CD4-positive, alpha-beta T cell treated with Interleukin-2 at 100 ng/mL for 4 hours (primary cell): ENCODE results near the gene NRP1.

Experiments used
- DNase-seq: peaks from one replicate; pipeline ENCODE4 v3.0.0-alpha.2; 2020; ENCODE audit warnings: low spot score

Gene NRP1

GRCh38 chr10:33212061-33212748, 122.3 kb downstream of the NRP1 start:
- DNase-seq = no peak

DNA sequence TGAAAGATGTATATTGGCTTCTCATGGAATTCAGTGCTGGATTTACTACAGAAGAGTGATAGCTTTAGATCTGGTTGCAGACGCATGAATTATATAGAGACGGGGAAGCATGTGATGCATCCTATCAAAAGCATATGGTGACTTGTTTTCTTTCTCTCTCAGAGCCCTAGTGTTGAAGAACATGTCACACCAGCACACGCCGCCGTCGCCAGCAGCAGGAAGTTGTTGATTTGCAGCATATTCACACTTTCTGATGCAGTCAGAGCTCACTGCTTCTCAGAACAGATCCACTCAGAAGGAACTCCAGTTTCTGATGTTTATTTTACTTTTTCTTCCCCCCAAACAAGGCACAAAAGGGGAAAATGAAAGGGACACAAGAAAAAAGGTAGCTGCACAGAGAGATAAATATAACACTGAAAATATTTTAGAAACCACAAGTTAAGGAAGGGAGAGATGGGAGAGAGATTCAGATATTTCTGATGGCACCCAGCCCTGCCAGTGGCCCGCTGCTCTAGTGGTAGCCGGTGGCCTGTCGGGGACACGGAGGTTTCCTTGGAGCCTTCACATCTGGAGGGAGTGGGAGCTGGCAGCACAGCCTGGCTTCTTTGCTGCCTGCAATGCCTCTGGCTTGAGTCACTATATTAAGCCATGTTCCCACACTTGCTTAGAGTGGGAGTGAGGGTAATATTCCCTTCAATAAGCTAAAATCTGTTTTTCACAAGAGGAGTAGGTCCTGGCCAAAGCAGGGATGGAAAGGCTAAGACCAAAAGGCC, 123.2 kb downstream of the NRP1 start:
- peak; percentile 34 for DNase-seq

DNA sequence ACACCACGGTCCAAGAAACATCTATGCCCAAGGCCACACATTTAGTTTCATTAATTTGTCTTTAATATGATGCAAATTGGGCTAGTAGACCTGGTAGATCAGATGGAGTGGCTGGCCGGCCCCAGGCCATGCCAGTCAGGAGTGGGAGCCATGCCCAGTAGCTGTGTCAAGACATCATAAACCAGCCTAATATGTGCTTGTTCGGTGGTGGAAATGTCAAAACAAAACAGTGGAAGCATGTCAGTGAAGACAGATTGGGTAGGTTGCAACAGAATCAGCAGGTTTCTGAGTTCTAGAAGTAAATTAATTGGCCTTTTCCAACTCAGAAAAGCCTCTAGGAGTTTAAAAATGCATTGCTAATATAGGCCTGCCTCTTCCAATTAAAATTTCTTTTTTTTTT, 124.7 kb downstream of the NRP1 start:
- no peak for DNase-seq

- DNase-seq = no peak
These were observed 126.3 kb downstream of the NRP1 start for GRCh38 chr10:33208166-33208565.

DNA sequence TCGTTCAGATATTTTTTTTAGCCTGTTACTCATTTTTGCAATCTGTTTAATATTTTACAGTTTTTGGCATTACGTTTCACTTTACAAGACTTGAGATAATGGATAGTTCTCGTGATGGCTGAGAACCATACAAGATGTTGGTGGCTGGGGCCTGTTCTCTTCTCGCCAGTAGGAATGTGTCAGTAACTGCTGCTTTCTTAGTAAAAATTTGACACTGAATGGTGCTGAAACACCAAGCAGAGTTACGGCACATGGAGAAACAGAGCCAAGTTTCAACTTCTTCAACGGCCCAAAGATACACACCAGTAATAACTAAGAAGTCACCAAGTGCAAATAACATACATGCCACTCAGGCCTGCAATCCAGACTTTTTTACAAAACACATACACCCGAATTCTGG, 130.4 kb downstream of the NRP1 start:
- DNase-seq = no peak

- no peak for DNase-seq
These were observed 132.5 kb downstream of the NRP1 start for GRCh38 chr10:33201971-33202370.

GRCh38 chr10:33201056-33201780, 133.2 kb downstream of the NRP1 start:
- no peak for DNase-seq

DNA sequence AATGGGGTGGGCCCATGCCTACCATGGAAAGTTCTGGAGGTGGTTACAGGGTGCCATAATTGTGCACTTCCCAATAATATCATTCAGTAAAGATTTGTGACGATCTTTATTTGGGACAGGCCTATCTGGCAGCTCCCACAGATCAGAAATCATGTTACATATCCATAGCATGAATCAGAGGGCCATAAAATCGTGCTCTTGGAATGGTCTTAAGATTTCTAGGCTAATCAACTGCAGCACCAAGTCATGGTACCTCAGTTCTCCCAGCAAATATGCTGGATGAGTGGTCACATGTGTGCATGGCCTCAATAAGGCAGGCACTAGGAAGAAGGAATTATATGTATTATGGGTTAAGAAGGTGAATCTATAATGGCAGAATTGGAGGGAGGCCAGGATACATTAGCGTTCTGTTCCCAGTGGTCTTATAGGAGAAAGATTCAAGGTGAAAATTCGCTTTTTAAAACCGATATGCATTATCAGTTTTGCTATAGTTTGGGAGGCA, 134.7 kb downstream of the NRP1 start:
- DNase-seq = no peak

GRCh38 chr10:33198610-33199009, 135.9 kb downstream of the NRP1 start:
- no peak for DNase-seq

- no peak for DNase-seq
These were observed 137.6 kb downstream of the NRP1 start for GRCh38 chr10:33196710-33197491.

DNA sequence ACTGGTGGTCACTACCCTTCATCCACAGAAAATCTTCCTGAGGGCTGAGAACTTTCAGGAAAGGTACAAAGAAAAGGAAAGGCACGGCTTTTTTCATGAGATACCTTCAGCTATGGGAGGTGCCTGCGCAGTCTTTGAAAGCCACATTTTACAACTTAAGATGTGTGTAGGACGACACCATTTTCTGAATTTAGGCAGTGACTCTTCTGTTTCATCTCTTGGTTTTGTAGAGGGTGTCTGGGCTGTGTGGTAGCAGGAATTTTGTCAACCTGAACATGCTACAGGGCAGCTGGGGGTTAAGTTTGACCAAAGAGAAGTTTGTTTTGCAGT, 138.1 kb downstream of the NRP1 start:
- no peak for DNase-seq

GRCh38 chr10:33195608-33196376, 138.7 kb downstream of the NRP1 start:
- DNase-seq = no peak

GRCh38 chr10:33193701-33194521, 140.6 kb downstream of the NRP1 start:
- DNase-seq = no peak

- peak; percentile 77 for DNase-seq
These were observed 141.3 kb downstream of the NRP1 start for GRCh38 chr10:33193057-33193700.

GRCh38 chr10:33192190-33192589, 142.3 kb downstream of the NRP1 start:
- no peak for DNase-seq

DNA sequence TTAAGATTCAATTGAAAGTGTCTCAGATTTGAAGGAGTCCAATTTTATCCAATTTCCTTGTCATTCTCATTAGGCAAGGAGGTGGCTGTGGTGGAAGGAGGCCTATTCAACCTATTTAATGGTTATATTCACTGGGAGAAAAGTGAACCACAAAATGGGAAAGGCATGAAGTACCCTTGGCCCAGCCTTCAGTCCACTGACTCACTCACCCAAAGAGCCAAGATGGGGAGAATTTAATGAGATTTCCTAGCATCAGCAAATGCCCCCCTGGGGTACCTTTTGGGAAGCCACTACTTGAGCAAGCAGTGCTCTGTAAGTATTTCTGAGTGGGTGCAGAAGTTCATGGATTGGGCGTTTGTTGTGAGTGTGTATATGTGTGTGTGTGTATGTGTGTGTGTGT, 144.1 kb downstream of the NRP1 start:
- DNase-seq = no peak

DNA sequence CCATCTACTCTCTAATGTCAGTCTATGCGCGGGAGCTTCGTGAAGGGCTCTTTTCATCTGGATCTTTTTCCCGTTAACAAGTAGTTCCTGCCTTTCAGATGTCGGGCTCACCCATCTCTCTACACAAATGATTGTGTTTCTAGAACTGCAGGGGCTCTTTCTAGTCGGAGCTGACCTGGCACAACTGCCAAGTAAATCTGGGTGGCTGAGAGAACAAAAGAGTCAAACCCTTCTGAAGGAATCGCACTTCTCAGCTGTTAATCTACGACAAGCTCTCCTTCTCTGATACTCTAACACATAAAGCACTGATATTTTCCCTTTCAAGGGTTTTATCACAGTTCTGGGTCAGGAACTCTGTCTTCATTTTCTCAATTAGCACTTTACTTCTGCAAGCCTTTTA, 144.7 kb downstream of the NRP1 start:
- DNase-seq = no peak

DNA sequence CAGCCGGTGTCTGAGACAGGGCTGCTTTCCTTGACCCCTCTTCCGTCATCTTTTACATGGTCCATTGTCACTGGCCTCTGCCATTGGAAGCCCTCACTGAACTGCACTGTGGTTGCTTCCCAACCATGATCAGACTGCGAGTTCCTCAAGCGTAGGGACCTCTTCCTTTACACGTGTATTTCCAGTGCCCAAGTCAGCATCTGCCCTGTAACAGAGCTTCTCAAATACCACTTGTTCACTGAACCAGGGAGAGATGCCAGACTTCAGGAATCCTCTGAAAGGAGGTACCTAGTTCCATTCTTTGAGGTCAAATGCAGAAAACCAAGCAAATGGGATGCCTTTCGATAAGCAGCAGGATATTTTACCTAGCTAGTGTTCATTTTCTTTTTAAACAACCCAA, 145.1 kb downstream of the NRP1 start:
- no peak for DNase-seq

GRCh38 chr10:33187427-33187999, 147.0 kb downstream of the NRP1 start:
- no peak for DNase-seq

DNA sequence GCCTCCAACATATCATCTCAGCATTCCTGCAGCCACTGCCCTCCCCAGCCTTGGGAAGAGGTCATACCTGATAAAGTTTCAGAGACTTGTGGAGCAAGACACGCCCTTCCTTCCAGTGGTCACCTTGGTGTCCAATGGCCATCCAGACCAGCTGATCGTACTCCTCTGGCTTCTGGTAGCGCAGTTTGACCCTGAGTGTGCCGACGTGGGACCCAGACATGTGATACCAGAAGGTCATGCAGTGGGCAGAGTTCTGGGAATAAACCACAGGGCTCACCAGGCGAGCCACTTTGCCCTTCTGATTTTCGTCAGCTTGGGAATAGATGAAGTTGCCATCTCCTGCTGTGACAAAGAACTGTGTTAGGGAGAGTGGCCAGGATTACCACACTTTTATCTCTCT, 148.3 kb downstream of the NRP1 start:
- no peak for DNase-seq
